K562 (cell line): Measurements from ENCODE around the gene C1QTNF2. TPM values are rescaled to one million over a fixed set of nuclear protein-coding genes. Genes with fewer than 3 reads are reported as not detected.

ENCODE experiments used
- ATAC-seq: fragments of 200-7000 bp; cut with Tn5 transposase; 3 replicates; pipeline ENCODE4 v1.9.1; 2020; ENCODE audit warnings: moderate library complexity
- BruUV-seq: library from RNA; stranded (reverse); fragments of 400-500 nt; replicated peaks from 2 replicates; lab custom pipeline; 2021; lab: Mats Ljungman, UMichigan
- CTCF ChIA-PET: fragments of 300-600 bp; formaldehyde crosslinking; extraction: SDS; loops from one replicate; lab custom pipeline; 2021; ENCODE audit warnings: low intra/inter-chr PET ratio; lab: Yijun Ruan, JAX
- POLR2A ChIA-PET: fragments of 300-600, 350-650 bp; sonication (Branson Sonifier 250); formaldehyde crosslinking; extraction: SDS; loops from one replicate; lab custom pipeline; 2021; ENCODE audit warnings: antibody characterized with exemption, inconsistent platforms; lab: Yijun Ruan, JAX
- DNase-seq, 4 experiments: peaks; one replicate each; pipeline versions ENCODE4 v3.0.0 to v3.0.0-alpha.2; 2011 to 2018; ENCODE audit warnings: low spot score in 3 of 4, mixed read lengths in 3 of 4; ENCODE audit errors: extremely low read depth in 1 of 4
- FAIRE-seq: peaks from 2 replicates; lab custom pipeline; 2011; peaks lifted over from hg19 to GRCh38; lab: Jason Lieb, UNC
- H2AFZ ChIP-seq: 2 replicates; pipeline ENCODE4 v1.6.0; 2011; ENCODE audit warnings: low read depth, low read length, control low read depth, inconsistent platforms
- H3K27ac ChIP-seq: fragments of 200-600 bp; 3 replicates; pipeline ENCODE4 v1.8.0; 2011; ENCODE audit warnings: low read depth, mild to moderate bottlenecking, control low read depth, inconsistent platforms, low read length, moderate library complexity, mixed read lengths; ENCODE audit errors: extremely low read depth
- H3K27me3 ChIP-seq, 2 experiments: fragments of 300-600 bp in 1 of 2; 2 replicates in 1 of 2; 3 replicates in 1 of 2; pipeline versions ENCODE4 v1.6.0 to v1.8.0; 2011; ENCODE audit warnings: inconsistent platforms in 2 of 2, low read length in 2 of 2, mild to moderate bottlenecking in 1 of 2, mixed read lengths in 1 of 2, moderate library complexity in 1 of 2; ENCODE audit not compliant: control insufficient read depth in 2 of 2, insufficient read depth in 2 of 2
- H3K36me3 ChIP-seq: fragments of 300-600 bp; 3 replicates; pipeline ENCODE4 v1.8.0; 2011; ENCODE audit warnings: mild to moderate bottlenecking, low read length, inconsistent platforms; ENCODE audit not compliant: control insufficient read depth, insufficient read depth
- H3K4me1 ChIP-seq, 2 experiments: fragments of 200-600 bp in 1 of 2; replicated peaks in 1 of 2; 2 replicates in 1 of 2; 3 replicates in 1 of 2; pipeline versions ENCODE4 v1.5.1 to v1.8.0; 2011; ENCODE audit warnings: inconsistent platforms in 2 of 2, low read length in 2 of 2, mild to moderate bottlenecking in 1 of 2, mixed read lengths in 1 of 2, moderate library complexity in 1 of 2; ENCODE audit not compliant: control insufficient read depth in 2 of 2, insufficient read depth in 2 of 2
- H3K4me2 ChIP-seq: 2 replicates; pipeline ENCODE4 v1.6.1; 2011; ENCODE audit warnings: low read length, control low read depth, inconsistent platforms, mixed read lengths; ENCODE audit not compliant: insufficient read depth
- H3K4me3 ChIP-seq: fragments of 200-600 bp; sonication (generic), shearing (Covaris generic); 2 replicates; pipeline ENCODE4 v1.5.1; 2016; ENCODE audit warnings: control low read depth, inconsistent platforms
- H3K79me2 ChIP-seq: fragments of 200-600 bp; 3 replicates; pipeline ENCODE4 v1.8.0; 2011; ENCODE audit warnings: low read length, inconsistent platforms; ENCODE audit not compliant: control insufficient read depth, insufficient read depth
- H3K9ac ChIP-seq, 2 experiments: 2 replicates each; pipeline versions ENCODE4 v1.6.0 to v1.6.1; 2011; ENCODE audit warnings: low read depth in 2 of 2, low read length in 2 of 2, control low read depth in 1 of 2, inconsistent platforms in 1 of 2, mild to moderate bottlenecking in 1 of 2, mixed read lengths in 1 of 2; ENCODE audit not compliant: insufficient read depth in 1 of 2
- H3K9me1 ChIP-seq: one replicate; pipeline ENCODE4 v1.6.0; 2011; ENCODE audit warnings: inconsistent platforms, mild to moderate bottlenecking, low read length, moderate library complexity; ENCODE audit not compliant: control insufficient read depth, insufficient read depth
- H3K9me3 ChIP-seq: replicated peaks from 2 replicates; pipeline ENCODE4 v1.5.1; 2011; ENCODE audit warnings: low read depth, low read length, inconsistent platforms; ENCODE audit not compliant: control insufficient read depth, insufficient read depth
- H4K20me1 ChIP-seq: replicated peaks from 2 replicates; pipeline ENCODE4 v1.6.1; 2011; ENCODE audit warnings: low read length, inconsistent platforms, mixed read lengths; ENCODE audit not compliant: control insufficient read depth, insufficient read depth
- ARNT ChIP-seq, 2 experiments: fragments of 450-650 bp; IDR thresholded peaks; 2 replicates each; pipeline ENCODE4 v1.6.1; 2016; ENCODE audit warnings: mild to moderate bottlenecking in 1 of 2
- FUS ChIP-seq: fragments of 200-400 bp; formaldehyde crosslinking; optimal IDR thresholded peaks from 2 replicates; pipeline ENCODE3; 2017; ENCODE audit warnings: low read depth, low read length
- GATAD2B ChIP-seq: fragments of 450-650 bp; IDR thresholded peaks from 2 replicates; pipeline ENCODE4 v1.6.1; 2017; ENCODE audit warnings: mild to moderate bottlenecking, borderline replicate concordance
- KLF16 ChIP-seq: IDR thresholded peaks from 2 replicates; pipeline ENCODE4 v1.6.1; 2016; ENCODE audit warnings: antibody characterized with exemption
- LCOR ChIP-seq: sonication (generic); formaldehyde crosslinking; IDR thresholded peaks from 2 replicates; pipeline ENCODE4 v1.8.0; 2022; ENCODE audit warnings: mild to moderate bottlenecking, missing genetic modification reagents
- NFIX ChIP-seq: fragments of 250-450 bp; sonication (Bioruptor Pico); IDR thresholded peaks from 2 replicates; pipeline ENCODE4 v1.4.0; 2020; ENCODE audit warnings: low read depth, mild to moderate bottlenecking, moderate library complexity
- POLR2G ChIP-seq: fragments of 200-400 bp; formaldehyde crosslinking; IDR thresholded peaks from 2 replicates; pipeline ENCODE4 v1.6.1; 2017; ENCODE audit warnings: low read depth, mild to moderate bottlenecking, antibody characterized with exemption, low read length, moderate library complexity
- PURB ChIP-seq: sonication (generic); formaldehyde crosslinking; IDR thresholded peaks from 2 replicates; pipeline ENCODE4 v1.9.0; 2021; ENCODE audit warnings: low read depth, mild to moderate bottlenecking, missing genetic modification reagents
- RAD21 ChIP-seq, 2 experiments: fragments of 250-450 bp in 1 of 2; fragments of 450-650 bp in 1 of 2; sonication (Bioruptor Pico) in 1 of 2; formaldehyde crosslinking in 1 of 2; IDR thresholded peaks in 1 of 2; conservative IDR thresholded peaks in 1 of 2; 2 replicates each; pipeline versions ENCODE4 v1.4.0 to v1.8.0; 2020 to 2022; ENCODE audit warnings: mild to moderate bottlenecking in 2 of 2, moderate library complexity in 1 of 2
- ZC3H4 ChIP-seq: sonication (generic); formaldehyde crosslinking; IDR thresholded peaks from 2 replicates; pipeline ENCODE4 v1.9.0; 2021; ENCODE audit warnings: missing genetic modification reagents, borderline replicate concordance
- ZNF766 ChIP-seq: fragments of 200-800 bp; sonication (Bioruptor generic); conservative IDR thresholded peaks from 2 replicates; pipeline ENCODE4 v1.6.1; 2016; ENCODE audit warnings: missing genetic modification characterization, missing compliant biosample characterization
- WGBS: fragments of 100-300 bp; shearing (Covaris generic); methylation state at CpG from one replicate; pipeline ENCODE4 v1.1.6; 2016; ENCODE audit warnings: low coverage, mixed read lengths; ENCODE audit not compliant: insufficient coverage; ENCODE audit errors: missing lambda C conversion rate; 5-methylcytosine and 5-hydroxymethylcytosine counted together
- in situ Hi-C: fragments of 300-500 bp; cut with MboI; formaldehyde crosslinking; loops from 4 replicates; pipeline ENCODE4 v1.15.0; 2018; ENCODE audit warnings: inconsistent platforms, mixed read lengths
- intact Hi-C: fragments of 100-400 bp; cut with micrococcal nuclease; formaldehyde crosslinking; loops from 2 replicates; pipeline ENCODE4 v1.14.2; 2022
- polyA plus RNA-seq, 8 experiments: library from polyadenylated mRNA; depleted of rRNA in 4 of 8; stranded (reverse) in 5 of 8; unstranded in 3 of 8; fragments of >200 nt; fragmentation: Nextera tagmentation in 2 of 8; fragmentation: Illumina TruSeq in 1 of 8; extraction: Ambion mirVana in 2 of 8; extraction: Trizol in 1 of 8; gene quantifications; 2 replicates each; pipeline versions ENCODE4 v1.2.1 to v1.2.3, GENCODE V29; 2011 to 2014; ENCODE audit warnings: inconsistent platforms in 1 of 8, missing spikeins in 1 of 8
- total RNA-seq, 7 experiments: library from RNA; depleted of rRNA in 6 of 7; stranded (reverse); fragments of >200 nt in 6 of 7; fragmentation: Illumina TruSeq in 2 of 7; extraction: Trizol in 2 of 7; gene quantifications; 2 replicates each; pipeline versions ENCODE4 v1.2.1 to v1.2.3, GENCODE V29; 2011 to 2021; ENCODE audit warnings: low replicate concordance in 1 of 7
- TF ChIP-seq, protein P1 (sequence below): IDR thresholded peaks from 2 replicates; pipeline ENCODE4 v1.6.1; 2011; ENCODE audit not compliant: insufficient read length; ENCODE audit errors: extremely low read depth
- TF ChIP-seq, protein P2 (sequence below): fragments of 250-450 bp; sonication (Bioruptor Pico); IDR thresholded peaks from 2 replicates; pipeline ENCODE4 v1.4.0; 2020; ENCODE audit warnings: borderline replicate concordance
- TF ChIP-seq, protein P3 (sequence below): fragments of 450-650 bp; formaldehyde crosslinking; IDR thresholded peaks from 2 replicates; pipeline ENCODE4 v1.4.0; 2020; ENCODE audit warnings: mild to moderate bottlenecking, moderate library complexity

The C1QTNF2 gene
- total and polyA plus RNA-seq, 9 of the 15 experiments (the other 6 are each of a cell fraction or from before 2014, with no cell fraction given), result not detected

DNA sequence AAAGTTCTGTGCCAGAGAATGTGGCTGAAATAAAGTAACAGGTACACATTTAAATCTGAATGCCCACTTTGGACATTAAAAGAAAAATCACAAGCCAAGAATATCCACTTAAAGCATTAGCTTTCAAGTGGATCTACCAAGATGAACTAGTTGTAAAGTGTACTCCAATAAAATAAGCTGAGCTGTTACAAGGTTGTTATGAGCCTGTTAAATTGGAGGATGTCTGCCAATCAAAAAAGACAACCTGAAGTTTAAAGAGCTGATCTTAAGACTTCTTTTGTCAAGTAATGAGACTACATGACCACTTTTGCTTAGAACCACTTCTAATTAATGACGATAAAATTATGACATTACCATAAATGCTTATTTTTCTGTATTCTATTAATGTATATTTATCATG, 27.1 kb upstream of the C1QTNF2 start:
- Histone ChIP-seq H3K4me2 (no peak overlapping the region), H2AFZ (no peak overlapping the region), H3K79me2 (peaks cover 11% of the 10 kb centered on the region), H3K27me3 (no peaks in the 10 kb centered on the region), H3K4me3 (no peak overlapping the region), H3K9me3 (no peaks in the 10 kb centered on the region), H3K9me1 (no peaks in the 10 kb centered on the region), H3K4me1 (no peaks in the 10 kb centered on the region; a peak in 1 of 5 replicates), H4K20me1 (no peaks in the 10 kb centered on the region), H3K9ac (no peak overlapping the region), H3K36me3 (peaks cover 16% of the 10 kb centered on the region), H3K27ac (no peak overlapping the region)
- no TSS peak for BruUV-seq
- TF ChIP-seq, protein P1, sequence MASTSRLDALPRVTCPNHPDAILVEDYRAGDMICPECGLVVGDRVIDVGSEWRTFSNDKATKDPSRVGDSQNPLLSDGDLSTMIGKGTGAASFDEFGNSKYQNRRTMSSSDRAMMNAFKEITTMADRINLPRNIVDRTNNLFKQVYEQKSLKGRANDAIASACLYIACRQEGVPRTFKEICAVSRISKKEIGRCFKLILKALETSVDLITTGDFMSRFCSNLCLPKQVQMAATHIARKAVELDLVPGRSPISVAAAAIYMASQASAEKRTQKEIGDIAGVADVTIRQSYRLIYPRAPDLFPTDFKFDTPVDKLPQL, result no peak
- no peak for TF ChIP-seq RAD21 (CRISPR knock-in tag; conservative IDR thresholded peaks at IDR 0.05 in 1 of 2, IDR thresholded peaks at IDR 0.05 in 1 of 2)
- TF ChIP-seq ZNF766 (CRISPR knock-in tag), result no peak
- no peak for TF ChIP-seq LCOR (CRISPR knock-in tag)
- in situ Hi-C loops (no loop called here), intact Hi-C loops (no loop called here)
- ChIA-PET CTCF (no interaction called here), POLR2A (interaction anchor here (1.2 kb wide), 1 partner anchor 21 kb away, joined by 4 read pairs; the partner anchor contains the start of gene SLU7)
- DNase-seq (no peak), FAIRE-seq (no peak), ATAC-seq (no peak)
- 60% methylated on average over 1 of the region's 1 CpG for WGBS

DNA sequence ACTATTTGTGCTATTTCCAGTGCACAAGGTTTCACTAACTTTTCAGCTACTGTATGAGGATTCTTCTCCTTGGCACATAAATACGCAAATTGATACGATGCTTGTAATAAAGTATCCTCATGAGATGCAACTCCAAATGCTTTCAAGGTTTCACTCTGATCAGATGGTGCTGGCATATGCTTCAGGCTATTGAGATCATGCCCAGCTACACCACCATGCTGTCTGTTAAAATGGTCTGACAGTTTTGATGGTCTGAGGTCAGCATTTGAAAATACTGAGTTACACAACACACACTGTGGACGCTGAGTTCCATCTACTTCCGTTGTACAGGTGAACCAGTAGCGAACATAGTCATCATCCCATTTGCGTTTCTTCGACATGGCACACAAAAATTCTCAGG, 24.7 kb upstream of the C1QTNF2 start:
- no peaks in the 10 kb centered on the region for H3K9me1 ChIP-seq
- no peak overlapping the region for H3K9ac ChIP-seq
- H2AFZ ChIP-seq, result no peak overlapping the region
- peaks cover 11% of the 10 kb centered on the region for H3K79me2 ChIP-seq
- CTCF ChIA-PET, result no interaction called here
- H4K20me1 ChIP-seq, result no peaks in the 10 kb centered on the region
- no peaks in the 10 kb centered on the region for H3K4me1 ChIP-seq
- 70% methylated on average over 7 of the region's 7 CpGs for WGBS
- no peaks in the 10 kb centered on the region for H3K9me3 ChIP-seq
- ATAC-seq (no peak), DNase-seq (no peak), FAIRE-seq (no peak)
- intact Hi-C loops (no loop called here), in situ Hi-C loops (no loop called here)
- H3K4me3 ChIP-seq, result no peak overlapping the region
- POLR2A ChIA-PET, result no interaction called here
- H3K27me3 ChIP-seq, result no peaks in the 10 kb centered on the region
- H3K4me2 ChIP-seq, result no peak overlapping the region
- H3K36me3 ChIP-seq, result no peaks in the 10 kb centered on the region
- BruUV-seq, result no TSS peak
- H3K27ac ChIP-seq, result no peak overlapping the region
- TF ChIP-seq POLR2G (no peak), ARNT (IDR thresholded peaks at IDR 0.05) (no peak), PURB (CRISPR knock-in tag) (no peak), NFIX (no peak), ZC3H4 (CRISPR knock-in tag) (no peak), FUS (no peak), KLF16 (no peak), GATAD2B (no peak)
- TF ChIP-seq, protein P2, sequence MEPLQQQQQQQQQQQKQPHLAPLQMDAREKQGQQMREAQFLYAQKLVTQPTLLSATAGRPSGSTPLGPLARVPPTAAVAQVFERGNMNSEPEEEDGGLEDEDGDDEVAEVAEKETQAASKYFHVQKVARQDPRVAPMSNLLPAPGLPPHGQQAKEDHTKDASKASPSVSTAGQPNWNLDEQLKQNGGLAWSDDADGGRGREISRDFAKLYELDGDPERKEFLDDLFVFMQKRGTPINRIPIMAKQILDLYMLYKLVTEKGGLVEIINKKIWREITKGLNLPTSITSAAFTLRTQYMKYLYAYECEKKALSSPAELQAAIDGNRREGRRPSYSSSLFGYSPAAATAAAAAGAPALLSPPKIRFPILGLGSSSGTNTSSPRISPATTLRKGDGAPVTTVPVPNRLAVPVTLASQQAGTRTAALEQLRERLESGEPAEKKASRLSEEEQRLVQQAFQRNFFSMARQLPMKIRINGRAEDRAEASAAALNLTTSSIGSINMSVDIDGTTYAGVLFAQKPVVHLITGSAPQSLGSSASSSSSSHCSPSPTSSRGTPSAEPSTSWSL, result no peak
- TF ChIP-seq, protein P3, sequence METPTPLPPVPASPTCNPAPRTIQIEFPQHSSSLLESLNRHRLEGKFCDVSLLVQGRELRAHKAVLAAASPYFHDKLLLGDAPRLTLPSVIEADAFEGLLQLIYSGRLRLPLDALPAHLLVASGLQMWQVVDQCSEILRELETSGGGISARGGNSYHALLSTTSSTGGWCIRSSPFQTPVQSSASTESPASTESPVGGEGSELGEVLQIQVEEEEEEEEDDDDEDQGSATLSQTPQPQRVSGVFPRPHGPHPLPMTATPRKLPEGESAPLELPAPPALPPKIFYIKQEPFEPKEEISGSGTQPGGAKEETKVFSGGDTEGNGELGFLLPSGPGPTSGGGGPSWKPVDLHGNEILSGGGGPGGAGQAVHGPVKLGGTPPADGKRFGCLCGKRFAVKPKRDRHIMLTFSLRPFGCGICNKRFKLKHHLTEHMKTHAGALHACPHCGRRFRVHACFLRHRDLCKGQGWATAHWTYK (CRISPR knock-in tag), result no peak
